Renal cortical epithelial cell (primary cell): ENCODE results near the gene TRAPPC1. TPM values are rescaled to one million over a fixed set of nuclear protein-coding genes. Genes with fewer than 3 reads are reported as not detected.

Source experiments
- total RNA-seq: library from RNA; depleted of rRNA; stranded (reverse); fragments of >200 nt; gene quantifications from 2 replicates; pipeline ENCODE4 v1.2.3, GENCODE V29; 2014

Gene TRAPPC1
- total RNA-seq, 1 donor from 2014 or later = 95.1 TPM

Other genes starting within 250 kb of the TRAPPC1 start
- gene TP53, start 244.5 kb downstream of the TRAPPC1 start, total RNA-seq = 29.3 and 53.8 TPM in 2 replicates
- 6.2 and 9.2 TPM in 2 replicates for gene WRAP53, start 243.5 kb downstream of the TRAPPC1 start, total RNA-seq
- 0.69 and 2.9 TPM in 2 replicates for gene EFNB3, start 226.7 kb downstream of the TRAPPC1 start, total RNA-seq
- gene DNAH2, start 214.2 kb downstream of the TRAPPC1 start, total RNA-seq = 0.15 TPM in 1 of 2 replicates, not detected in the other
- 2.8 and 15.9 TPM in 2 replicates for gene KDM6B, start 97.7 kb downstream of the TRAPPC1 start, total RNA-seq
- gene TMEM88, start 76.9 kb downstream of the TRAPPC1 start, total RNA-seq = 0.65 TPM in 1 of 2 replicates, not detected in the other
- 27.2 and 80.1 TPM in 2 replicates for gene NAA38, start 74.4 kb downstream of the TRAPPC1 start, total RNA-seq
- gene CYB5D1, start 73.9 kb downstream of the TRAPPC1 start, total RNA-seq = 16.0 and 26.5 TPM in 2 replicates
- 57.1 and 192 TPM in 2 replicates for gene CHD3, start 43.2 kb downstream of the TRAPPC1 start, total RNA-seq
- 1.0 and 4.7 TPM in 2 replicates for gene RNF227, start 15.7 kb downstream of the TRAPPC1 start, total RNA-seq
- gene KCNAB3, start 2.1 kb downstream of the TRAPPC1 start, total RNA-seq = 0.20 TPM in 1 of 2 replicates, not detected in the other
- 18.0 and 25.4 TPM in 2 replicates for gene CNTROB, start 260 bp upstream of the TRAPPC1 start, total RNA-seq
- gene GUCY2D, start 70.7 kb upstream of the TRAPPC1 start, total RNA-seq = not detected in 2 replicates
- 0.20 and 2.1 TPM in 2 replicates for gene ALOX15B, start 107.1 kb upstream of the TRAPPC1 start, total RNA-seq
- not detected in 2 replicates for gene ALOX12B, start 155.8 kb upstream of the TRAPPC1 start, total RNA-seq
- 0.17 TPM in 1 of 2 replicates, not detected in the other for gene ALOXE3, start 186.6 kb upstream of the TRAPPC1 start, total RNA-seq
- gene HES7, start 192.2 kb upstream of the TRAPPC1 start, total RNA-seq = not detected in 2 replicates
- gene PER1, start 220.5 kb upstream of the TRAPPC1 start, total RNA-seq = 4.3 and 34.5 TPM in 2 replicates
- 2.6 and 6.2 TPM in 2 replicates for gene VAMP2, start 231.0 kb upstream of the TRAPPC1 start, total RNA-seq
- gene TMEM107, start 244.4 kb upstream of the TRAPPC1 start, total RNA-seq = 22.7 and 24.0 TPM in 2 replicates